ENCODE measurements around the gene VPS13D. TPM values are rescaled to one million over a fixed set of nuclear protein-coding genes. Genes with fewer than 3 reads are reported as not detected.
A peak's percentile ranks its signal among the peaks of the same experiment; 100 is the strongest.

VPS13D gene
- polyA plus RNA-seq, 1 of the 3 experiments (the other 2 are of a cell fraction), result 15.0 TPM

- DNase-seq, result no peak
- Histone ChIP-seq H3K9ac (no peak overlapping the region), H3K27me3 (ENCODE audit: insufficient read depth) (no peaks in the 10 kb centered on the region), H3F3A (replicated peaks; ENCODE audit: insufficient read depth) (peaks cover 15% of the 10 kb centered on the region), H3K9me3 (no peaks in the 10 kb centered on the region), H4K20me1 (ENCODE audit: insufficient read depth) (no peaks in the 10 kb centered on the region), H3K36me3 (replicated peaks in 1 of 2; ENCODE audit: control insufficient read depth in 1 of 2, insufficient read depth in 2 of 2, low read length in 1 of 2) (peaks cover 15 to 51% of the 10 kb centered on the region in 2 experiments), H3K4me2 (peak overlapping the region; percentile 32; the same call in 1 of the 2 replicates), H3K4me3 (ENCODE audit: low read depth in 2 of 2, low read length in 1 of 2) (no peak overlapping the region; a peak in 1 of 4 replicates), H2AFZ (ENCODE audit: low read depth) (no peak overlapping the region), H3K27ac (ENCODE audit: low read depth in 2 of 2, low read length in 1 of 2) (peak overlapping the region in 1 of 2 experiments; percentile 73; a peak in 2 of 4 replicates), H3K4me1 (ENCODE audit: control insufficient read depth in 1 of 2, insufficient read depth in 2 of 2, low read depth in 1 of 2, low read length in 1 of 2) (no peaks in the 10 kb centered on the region; a peak in 1 of 4 replicates), H3K79me2 (ENCODE audit: insufficient read depth) (no peaks in the 10 kb centered on the region), H3K9me2 (no peaks in the 10 kb centered on the region)
- no peak for TF ChIP-seq TCF12 (IDR thresholded peaks at IDR 0.05)
- no peak for TF ChIP-seq FOXM1 (IDR thresholded peaks at IDR 0.05; ENCODE audit: low read depth)
- no peak for TF ChIP-seq POLR2AphosphoS5 (IDR thresholded peaks at IDR 0.05; ENCODE audit: low read depth, low read length)
- no peak for TF ChIP-seq NRF1 (IDR thresholded peaks at IDR 0.05; ENCODE audit: low read depth, low read length)
- no peak for TF ChIP-seq RFX5 (IDR thresholded peaks at IDR 0.05; ENCODE audit: low read length)
- no peak for TF ChIP-seq GATA2 (CRISPR knock-in tag; IDR thresholded peaks at IDR 0.05)
- TF ChIP-seq YY1 (IDR thresholded peaks at IDR 0.05; ENCODE audit: low read depth), result no peak
- TF ChIP-seq MXI1 (IDR thresholded peaks at IDR 0.05; ENCODE audit: low read depth, low read length), result no peak
- TF ChIP-seq CTCF (IDR thresholded peaks at IDR 0.05), result no peak
- ChIA-PET POLR2A (no interaction called here), CTCF (interaction anchor here (1.0 to 1.5 kb wide), 3 partner anchors 21 to 32 kb away, joined by 3 to 5 read pairs (median 4); no protein-coding TSS in a partner anchor)
- WGBS (ENCODE audit: low lambda C conversion rate), result 85% methylated on average over 3 of the region's 3 CpGs
These were observed 66.2 kb downstream of the VPS13D start for GRCh38 chr1:12296016-12296415.

DNA sequence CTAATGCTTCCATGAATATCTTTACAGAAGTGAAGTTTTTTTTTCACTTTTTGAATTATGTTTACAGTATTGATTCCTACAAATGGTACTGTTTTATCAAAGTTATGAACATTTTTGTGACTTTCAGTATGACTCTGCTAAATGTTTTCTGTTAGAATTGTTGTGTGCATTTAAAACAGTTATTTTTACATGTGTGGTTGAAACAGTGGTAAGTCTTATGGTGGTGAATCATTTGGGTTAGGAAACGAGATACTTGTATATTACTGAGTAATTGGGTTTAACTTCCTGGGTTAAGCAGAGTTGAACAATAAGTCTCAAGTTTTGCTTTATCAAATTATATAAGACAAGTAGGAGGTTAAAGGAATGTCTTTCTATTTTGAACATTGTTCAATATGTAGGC lies 66.8 kb downstream of the VPS13D start:
- no peak overlapping the region for H3K9ac ChIP-seq
- H3K4me2 ChIP-seq, result peak overlapping the region; percentile 32; the same call in 1 of the 2 replicates

More for the DNA sequence above, 66.8 kb downstream of the VPS13D start:
- Histone ChIP-seq H3K4me3 (ENCODE audit: low read depth in 2 of 2, low read length in 1 of 2) (no peak overlapping the region; a peak in 1 of 4 replicates), H3F3A (replicated peaks; ENCODE audit: insufficient read depth) (peaks cover 15% of the 10 kb centered on the region), H3K27me3 (ENCODE audit: insufficient read depth) (no peaks in the 10 kb centered on the region), H4K20me1 (ENCODE audit: insufficient read depth) (no peaks in the 10 kb centered on the region), H3K9me2 (no peaks in the 10 kb centered on the region), H2AFZ (ENCODE audit: low read depth) (no peak overlapping the region), H3K27ac (ENCODE audit: low read depth in 2 of 2, low read length in 1 of 2) (peak overlapping the region; percentile 56 to 73; a peak in 3 of 4 replicates), H3K36me3 (replicated peaks in 1 of 2; ENCODE audit: control insufficient read depth in 1 of 2, insufficient read depth in 2 of 2, low read length in 1 of 2) (peaks cover 20 to 51% of the 10 kb centered on the region in 2 experiments), H3K79me2 (ENCODE audit: insufficient read depth) (no peaks in the 10 kb centered on the region), H3K9me3 (no peaks in the 10 kb centered on the region), H3K4me1 (ENCODE audit: control insufficient read depth in 1 of 2, insufficient read depth in 2 of 2, low read depth in 1 of 2, low read length in 1 of 2) (no peaks in the 10 kb centered on the region; a peak in 1 of 4 replicates)
- 19% methylated on average over 1 of the region's 1 CpG for WGBS (ENCODE audit: low lambda C conversion rate)
- CTCF ChIA-PET, result interaction anchor here (1.0 to 1.5 kb wide), 6 partner anchors 16 to 171 kb away, joined by 3 to 5 read pairs (median 4); no protein-coding TSS in a partner anchor
- POLR2A ChIA-PET, result no interaction called here
- no peak for TF ChIP-seq CHD2 (IDR thresholded peaks at IDR 0.05; ENCODE audit: low read length, partially characterized antibody)
- no peak for TF ChIP-seq RCOR1 (IDR thresholded peaks at IDR 0.05; ENCODE audit: low read length)
- no peak for TF ChIP-seq IRF3 (IDR thresholded peaks at IDR 0.05; ENCODE audit: low read depth, low read length)
- no peak for TF ChIP-seq EZH2phosphoT487 (IDR thresholded peaks at IDR 0.05; ENCODE audit: borderline replicate concordance, low read depth)
- no peak for TF ChIP-seq GATA2 (CRISPR knock-in tag; IDR thresholded peaks at IDR 0.05)
- TF ChIP-seq TCF12 (IDR thresholded peaks at IDR 0.05), result peak; percentile 46
- no peak for TF ChIP-seq ELF1 (IDR thresholded peaks at IDR 0.05)
- 0 out of 2 replicates have a peak, but pooled peaks have one; percentile 11 for TF ChIP-seq MEF2A (IDR thresholded peaks at IDR 0.05; ENCODE audit: borderline replicate concordance, low read depth)
- no peak for TF ChIP-seq MAX (IDR thresholded peaks at IDR 0.05; ENCODE audit: low read depth)
- peak; percentile 33; the same call in 1 of the 2 replicates for TF ChIP-seq GABPA (IDR thresholded peaks at IDR 0.05; ENCODE audit: low read depth)
- TF ChIP-seq FOSL2 (IDR thresholded peaks at IDR 0.05; ENCODE audit: borderline replicate concordance, low read depth), result peak; percentile 53; the same call in 1 of the 2 replicates
- no peak for TF ChIP-seq FOXM1 (IDR thresholded peaks at IDR 0.05; ENCODE audit: low read depth)
- TF ChIP-seq MXI1 (IDR thresholded peaks at IDR 0.05; ENCODE audit: low read depth, low read length), result no peak
- peak; percentile 34 for TF ChIP-seq JUND (IDR thresholded peaks at IDR 0.05)
- TF ChIP-seq NRF1 (IDR thresholded peaks at IDR 0.05; ENCODE audit: low read depth, low read length), result no peak
- TF ChIP-seq, protein P1, sequence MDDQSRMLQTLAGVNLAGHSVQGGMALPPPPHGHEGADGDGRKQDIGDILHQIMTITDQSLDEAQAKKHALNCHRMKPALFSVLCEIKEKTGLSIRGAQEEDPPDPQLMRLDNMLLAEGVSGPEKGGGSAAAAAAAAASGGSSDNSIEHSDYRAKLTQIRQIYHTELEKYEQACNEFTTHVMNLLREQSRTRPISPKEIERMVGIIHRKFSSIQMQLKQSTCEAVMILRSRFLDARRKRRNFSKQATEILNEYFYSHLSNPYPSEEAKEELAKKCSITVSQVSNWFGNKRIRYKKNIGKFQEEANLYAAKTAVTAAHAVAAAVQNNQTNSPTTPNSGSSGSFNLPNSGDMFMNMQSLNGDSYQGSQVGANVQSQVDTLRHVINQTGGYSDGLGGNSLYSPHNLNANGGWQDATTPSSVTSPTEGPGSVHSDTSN (IDR thresholded peaks at IDR 0.05), result no peak
- TF ChIP-seq EP300 (IDR thresholded peaks at IDR 0.05; ENCODE audit: borderline replicate concordance in 1 of 2, low read depth in 1 of 2, low read length in 1 of 2), result 0 out of 4 replicates have a peak, but pooled peaks of 1 of the 2 experiments have one; percentile 10
- no peak for TF ChIP-seq SIN3A (IDR thresholded peaks at IDR 0.05; ENCODE audit: borderline replicate concordance, low read depth, low read length)
- peak; percentile 65; the same call in 1 of the 2 replicates for TF ChIP-seq RXRA (IDR thresholded peaks at IDR 0.05; ENCODE audit: borderline replicate concordance, low read depth)
- DNase-seq, result no peak

All from SK-N-SH (cell line).